H1 (cell line): Measurements from ENCODE around the gene VIM. TPM values are rescaled to one million over a fixed set of nuclear protein-coding genes. Genes with fewer than 3 reads are reported as not detected.

Source experiments
- EP300 ChIP-seq, 2 experiments: IDR thresholded peaks; 1 replicate in 1 of 2; 2 replicates in 1 of 2; pipeline ENCODE4 v1.6.1; 2011 to 2012; ENCODE audit warnings: low read depth in 2 of 2, low read length in 2 of 2, mild to moderate bottlenecking in 2 of 2, borderline replicate concordance in 1 of 2, inconsistent platforms in 1 of 2, moderate library complexity in 1 of 2
- JUN ChIP-seq: IDR thresholded peaks from 2 replicates; pipeline ENCODE4 v1.6.1; 2011; ENCODE audit warnings: low read depth, mild to moderate bottlenecking, improper control_type of control experiment, low read length
- RAD21 ChIP-seq, 2 experiments: IDR thresholded peaks in 1 of 2; conservative IDR thresholded peaks in 1 of 2; 2 replicates each; pipeline ENCODE4 v1.6.1; 2011; ENCODE audit warnings: low read depth in 2 of 2, low read length in 2 of 2, improper control_type of control experiment in 1 of 2, inconsistent platforms in 1 of 2, mild to moderate bottlenecking in 1 of 2, moderate library complexity in 1 of 2
- polyA plus RNA-seq, 7 experiments: library from polyadenylated mRNA; depleted of rRNA in 3 of 7; stranded (reverse) in 5 of 7; unstranded in 2 of 7; fragments of >200 nt in 5 of 7; fragments of 200-250 nt in 2 of 7; gene quantifications; 1 replicate in 5 of 7; 2 replicates in 1 of 7; 4 replicates in 1 of 7; pipeline versions ENCODE4 v1.2.1 to v1.2.3, GENCODE V29; 2011 to 2013; ENCODE audit warnings: missing spikeins in 2 of 7, mixed read lengths in 2 of 7
- total RNA-seq: library from RNA; stranded (reverse); fragmentation: NEBNext Ultra II Directional; extraction: Animal tissue kit (Norgen Biotek cat#: 25700); gene quantifications from 2 replicates; pipeline ENCODE4 v1.2.1, GENCODE V29; 2021

Gene VIM
- total and polyA plus RNA-seq, 2 of the 8 experiments (the other 6 are each of a cell fraction or from before 2014, with no cell fraction given): 347 to 372 TPM

GRCh38 chr10:17196573-17196972 lies 31.5 kb upstream of the VIM start (continued):
- TF ChIP-seq EP300 (IDR thresholded peaks at IDR 0.05; ENCODE audit: borderline replicate concordance in 1 of 2, low read depth in 2 of 2, low read length in 2 of 2) (no peak), JUN (no peak), RAD21 (IDR thresholded peaks at IDR 0.05 in 1 of 2, conservative IDR thresholded peaks at IDR 0.05 in 1 of 2; ENCODE audit: low read depth in 2 of 2, low read length in 2 of 2) (no peak)
